OCI-LY3 (cell line): Measurements from ENCODE around the gene VPS8.

ENCODE experiments used
- H2AFZ ChIP-seq: fragments of 200-600, 300-600 bp; shearing (Covaris generic); 2 replicates; pipeline ENCODE4 v1.6.0; 2014; ENCODE audit warnings: antibody characterized with exemption, low read depth, low read length
- H3K27ac ChIP-seq: fragments of 200-600, 300-600 bp; sonication (generic); 2 replicates; pipeline ENCODE4 v1.5.1; 2014; ENCODE audit warnings: mild to moderate bottlenecking, low read length, moderate library complexity, mixed read lengths
- H3K27me3 ChIP-seq: fragments of 200-600, 300-600 bp; sonication (generic); 2 replicates; pipeline ENCODE4 v1.6.1; 2014; ENCODE audit warnings: low read depth, low read length, mixed read lengths
- H3K36me3 ChIP-seq: fragments of 200-600, 300-600 bp; sonication (generic); replicated peaks from 2 replicates; pipeline ENCODE3; 2014; ENCODE audit warnings: low read depth, low read length, mixed read lengths
- H3K4me1 ChIP-seq: fragments of 300-600, 200-600 bp; sonication (generic); 2 replicates; pipeline ENCODE4 v1.6.1; 2014; ENCODE audit warnings: low read length, mixed read lengths
- H3K4me2 ChIP-seq: fragments of 200-600, 300-600 bp; sonication (generic); 2 replicates; pipeline ENCODE4 v1.6.1; 2014; ENCODE audit warnings: low read length, mixed read lengths
- H3K4me3 ChIP-seq: fragments of 300-600, 200-600 bp; sonication (generic); 2 replicates; pipeline ENCODE4 v1.5.1; 2014; ENCODE audit warnings: antibody characterized with exemption, mild to moderate bottlenecking, low read length, moderate library complexity
- H3K79me2 ChIP-seq: fragments of 300-600, 200-600 bp; shearing (Covaris generic); 2 replicates; pipeline ENCODE4 v1.6.1; 2014; ENCODE audit warnings: mild to moderate bottlenecking, low read length, mixed read lengths
- H3K9ac ChIP-seq: fragments of 300-600, 200-600 bp; shearing (Covaris generic); 2 replicates; pipeline ENCODE4 v1.6.0; 2014; ENCODE audit warnings: mild to moderate bottlenecking, low read length, moderate library complexity
- H3K9me3 ChIP-seq: fragments of 200-600, 300-600 bp; shearing (Covaris generic); 2 replicates; pipeline ENCODE4 v1.6.1; 2014; ENCODE audit warnings: low read length, mixed read lengths; ENCODE audit not compliant: insufficient read depth
- H4K20me1 ChIP-seq: fragments of 200-600, 300-600 bp; sonication (generic); 2 replicates; pipeline ENCODE4 v1.6.1; 2016; ENCODE audit warnings: low read length, mixed read lengths; ENCODE audit not compliant: insufficient read depth
- CTCF ChIP-seq: fragments of 200-600, 300-600 bp; sonication (generic); IDR thresholded peaks from 2 replicates; pipeline ENCODE4 v1.5.1; 2014; ENCODE audit warnings: antibody characterized with exemption, low read length, low read depth
- EZH2phosphoT487 ChIP-seq: fragments of 200-600 bp; shearing (Covaris generic); IDR thresholded peaks from 2 replicates; pipeline ENCODE4 v1.6.1; 2018; ENCODE audit warnings: antibody characterized with exemption, mixed run types, low read depth

The VPS8 gene

DNA sequence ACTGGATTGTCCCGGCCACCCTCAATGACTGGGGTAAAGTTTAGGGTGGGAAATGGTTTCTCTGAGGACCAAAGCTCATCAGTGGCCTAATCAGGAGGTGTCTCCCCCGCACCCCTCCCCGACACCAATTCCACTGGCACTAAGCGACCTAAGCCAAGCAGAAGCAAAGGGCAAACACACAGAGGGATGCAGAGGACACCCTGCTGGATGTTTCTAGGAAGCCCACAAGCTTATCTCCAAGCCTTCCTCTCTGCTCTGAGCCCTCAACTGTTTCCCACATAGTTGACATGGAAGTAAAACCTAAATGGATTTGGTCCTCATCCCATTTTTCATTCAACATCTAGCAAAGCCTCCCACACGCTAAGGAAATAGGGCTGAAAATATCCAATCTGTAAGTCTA, 272.4 kb downstream of the VPS8 start:
- Histone ChIP-seq H3K4me3 (no peak overlapping the region), H3K9ac (no peak overlapping the region), H2AFZ (no peak overlapping the region), H3K9me3 (no peaks in the 10 kb centered on the region), H3K4me1 (no peaks in the 10 kb centered on the region), H4K20me1 (no peaks in the 10 kb centered on the region), H3K36me3 (no peaks in the 10 kb centered on the region), H3K27ac (no peak overlapping the region), H3K79me2 (no peaks in the 10 kb centered on the region), H3K4me2 (no peak overlapping the region), H3K27me3 (peaks cover 15% of the 10 kb centered on the region)
- TF ChIP-seq EZH2phosphoT487 = no peak

DNA sequence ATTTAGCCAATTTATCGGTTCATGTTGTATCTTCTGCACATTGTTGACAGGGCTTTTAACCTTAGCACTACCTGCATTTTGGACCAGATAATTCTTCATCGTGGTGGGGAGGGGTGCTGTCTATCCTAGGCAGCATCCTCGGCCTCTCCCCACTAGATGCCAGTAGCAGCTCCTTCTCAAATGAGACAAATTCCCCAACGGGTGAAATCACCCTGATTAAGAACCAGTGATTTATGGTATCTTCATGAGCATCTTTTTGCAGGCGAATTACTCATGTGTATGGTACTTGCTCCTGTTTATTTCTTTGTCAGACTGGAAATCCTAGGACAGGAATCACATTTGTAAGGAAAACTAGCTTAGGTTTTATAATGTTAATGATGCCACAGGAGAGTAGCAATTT, 272.9 kb downstream of the VPS8 start:
- peaks cover 15% of the 10 kb centered on the region for H3K27me3 ChIP-seq
- no peak overlapping the region for H3K9ac ChIP-seq

DNA sequence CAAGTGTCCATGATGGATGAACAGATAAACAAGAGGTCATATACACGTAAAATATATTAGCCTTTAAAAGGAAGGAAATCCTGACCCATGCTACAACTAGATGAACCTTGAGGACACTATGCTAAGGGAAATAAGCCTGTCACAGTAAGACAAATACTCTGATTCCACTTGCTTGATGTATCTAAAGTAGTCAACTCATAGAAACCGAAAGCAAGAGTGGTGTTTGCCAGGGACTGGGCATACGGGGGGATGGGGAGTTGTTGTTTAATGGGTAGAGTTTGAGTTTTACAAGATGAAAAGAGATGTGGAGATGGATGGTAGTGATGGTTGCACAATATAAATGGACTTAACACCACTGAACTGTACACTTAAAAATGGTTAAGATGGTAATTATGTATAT, 275.5 kb downstream of the VPS8 start:
- no peak overlapping the region for H3K4me3 ChIP-seq
- no peaks in the 10 kb centered on the region for H3K36me3 ChIP-seq
- H3K4me1 ChIP-seq = no peaks in the 10 kb centered on the region
- TF ChIP-seq CTCF (no peak), EZH2phosphoT487 (no peak)
- H3K27ac ChIP-seq = no peak overlapping the region
- H2AFZ ChIP-seq = no peak overlapping the region
- H3K9me3 ChIP-seq = no peaks in the 10 kb centered on the region
- H3K27me3 ChIP-seq = peaks cover 15% of the 10 kb centered on the region
- H3K9ac ChIP-seq = no peak overlapping the region
- H3K4me2 ChIP-seq = no peak overlapping the region
- H3K79me2 ChIP-seq = no peaks in the 10 kb centered on the region
- H4K20me1 ChIP-seq = no peaks in the 10 kb centered on the region

More for the DNA sequence above, 272.9 kb downstream of the VPS8 start:
- Histone ChIP-seq H3K4me2 (no peak overlapping the region), H3K79me2 (no peaks in the 10 kb centered on the region), H3K9me3 (no peaks in the 10 kb centered on the region), H3K4me3 (no peak overlapping the region), H2AFZ (no peak overlapping the region), H3K27ac (no peak overlapping the region), H3K4me1 (no peaks in the 10 kb centered on the region), H4K20me1 (no peaks in the 10 kb centered on the region), H3K36me3 (no peaks in the 10 kb centered on the region)
- TF ChIP-seq EZH2phosphoT487 = no peak
- TF ChIP-seq CTCF = no peak

- TF ChIP-seq EZH2phosphoT487 = no peak
- TF ChIP-seq CTCF = no peak
- Histone ChIP-seq H3K4me1 (no peaks in the 10 kb centered on the region), H3K9ac (no peak overlapping the region), H3K4me2 (no peak overlapping the region), H3K27ac (no peak overlapping the region), H3K79me2 (no peaks in the 10 kb centered on the region), H3K27me3 (peaks cover 15% of the 10 kb centered on the region), H3K4me3 (no peak overlapping the region), H3K36me3 (no peaks in the 10 kb centered on the region), H3K9me3 (no peaks in the 10 kb centered on the region), H2AFZ (no peak overlapping the region), H4K20me1 (no peaks in the 10 kb centered on the region)
Measured at GRCh38 chr3:185089343-185089742, 277.4 kb downstream of the VPS8 start.

GRCh38 chr3:185089751-185090150, 277.8 kb downstream of the VPS8 start:
- Histone ChIP-seq H4K20me1 (no peaks in the 10 kb centered on the region), H3K27ac (no peak overlapping the region), H3K4me3 (no peak overlapping the region), H3K9ac (no peak overlapping the region), H3K4me2 (no peak overlapping the region), H3K36me3 (no peaks in the 10 kb centered on the region), H3K79me2 (no peaks in the 10 kb centered on the region), H3K27me3 (peaks cover 11% of the 10 kb centered on the region), H3K4me1 (no peaks in the 10 kb centered on the region), H2AFZ (no peak overlapping the region), H3K9me3 (no peaks in the 10 kb centered on the region)
- TF ChIP-seq EZH2phosphoT487 (no peak), CTCF (no peak)
